H1 (cell line): ENCODE measurements around the gene CIRBP. TPM values are rescaled to one million over a fixed set of nuclear protein-coding genes. Genes with fewer than 3 reads are reported as not detected.

Source experiments
- ATF2 ChIP-seq: IDR thresholded peaks from 2 replicates; pipeline ENCODE4 v1.6.1; 2012; ENCODE audit warnings: low read length, inconsistent platforms
- JUND ChIP-seq: IDR thresholded peaks from 2 replicates; pipeline ENCODE4 v1.6.1; 2011; ENCODE audit warnings: mild to moderate bottlenecking, improper control_type of control experiment, low read length
- KDM5A ChIP-seq: fragments of 200-600 bp; IDR thresholded peaks from 2 replicates; pipeline ENCODE4 v1.7.1; 2012; ENCODE audit warnings: mild to moderate bottlenecking, low read length, inconsistent platforms, mixed read lengths
- SAP30 ChIP-seq: fragments of 300-600 bp; sonication (generic); IDR thresholded peaks from 2 replicates; pipeline ENCODE4 v1.7.1; 2012; ENCODE audit warnings: low read length, moderate library complexity, mild to moderate bottlenecking, inconsistent platforms; ENCODE audit not compliant: insufficient read depth, insufficient replicate concordance
- SIN3A ChIP-seq, 2 experiments: IDR thresholded peaks in 1 of 2; conservative IDR thresholded peaks in 1 of 2; 2 replicates each; pipeline ENCODE4 v1.6.1; 2011 to 2012; ENCODE audit warnings: low read length in 2 of 2, improper control_type of control experiment in 1 of 2, low read depth in 1 of 2, mild to moderate bottlenecking in 1 of 2
- SP1 ChIP-seq: IDR thresholded peaks from 2 replicates; pipeline ENCODE4 v1.6.1; 2011; ENCODE audit warnings: low read depth, low read length
- SP4 ChIP-seq: IDR thresholded peaks from 2 replicates; pipeline ENCODE4 v1.6.1; 2012; ENCODE audit warnings: low read length, inconsistent platforms
- polyA plus RNA-seq, 7 experiments: library from polyadenylated mRNA; depleted of rRNA in 3 of 7; stranded (reverse) in 5 of 7; unstranded in 2 of 7; fragments of >200 nt in 5 of 7; fragments of 200-250 nt in 2 of 7; gene quantifications; 1 replicate in 5 of 7; 2 replicates in 1 of 7; 4 replicates in 1 of 7; pipeline versions ENCODE4 v1.2.1 to v1.2.3, GENCODE V29; 2011 to 2013; ENCODE audit warnings: missing spikeins in 2 of 7, mixed read lengths in 2 of 7
- total RNA-seq: library from RNA; stranded (reverse); fragmentation: NEBNext Ultra II Directional; extraction: Animal tissue kit (Norgen Biotek cat#: 25700); gene quantifications from 2 replicates; pipeline ENCODE4 v1.2.1, GENCODE V29; 2021
- TF ChIP-seq, protein P1 (sequence below): fragments of 300-600 bp; sonication (generic); IDR thresholded peaks from 2 replicates; pipeline ENCODE4 v1.7.1; 2012; ENCODE audit warnings: low read length, moderate library complexity, mild to moderate bottlenecking, inconsistent platforms; ENCODE audit not compliant: insufficient replicate concordance

CIRBP gene
- total and polyA plus RNA-seq, 2 of the 8 experiments (the other 6 are each of a cell fraction or from before 2014, with no cell fraction given): 175 to 199 TPM

DNA sequence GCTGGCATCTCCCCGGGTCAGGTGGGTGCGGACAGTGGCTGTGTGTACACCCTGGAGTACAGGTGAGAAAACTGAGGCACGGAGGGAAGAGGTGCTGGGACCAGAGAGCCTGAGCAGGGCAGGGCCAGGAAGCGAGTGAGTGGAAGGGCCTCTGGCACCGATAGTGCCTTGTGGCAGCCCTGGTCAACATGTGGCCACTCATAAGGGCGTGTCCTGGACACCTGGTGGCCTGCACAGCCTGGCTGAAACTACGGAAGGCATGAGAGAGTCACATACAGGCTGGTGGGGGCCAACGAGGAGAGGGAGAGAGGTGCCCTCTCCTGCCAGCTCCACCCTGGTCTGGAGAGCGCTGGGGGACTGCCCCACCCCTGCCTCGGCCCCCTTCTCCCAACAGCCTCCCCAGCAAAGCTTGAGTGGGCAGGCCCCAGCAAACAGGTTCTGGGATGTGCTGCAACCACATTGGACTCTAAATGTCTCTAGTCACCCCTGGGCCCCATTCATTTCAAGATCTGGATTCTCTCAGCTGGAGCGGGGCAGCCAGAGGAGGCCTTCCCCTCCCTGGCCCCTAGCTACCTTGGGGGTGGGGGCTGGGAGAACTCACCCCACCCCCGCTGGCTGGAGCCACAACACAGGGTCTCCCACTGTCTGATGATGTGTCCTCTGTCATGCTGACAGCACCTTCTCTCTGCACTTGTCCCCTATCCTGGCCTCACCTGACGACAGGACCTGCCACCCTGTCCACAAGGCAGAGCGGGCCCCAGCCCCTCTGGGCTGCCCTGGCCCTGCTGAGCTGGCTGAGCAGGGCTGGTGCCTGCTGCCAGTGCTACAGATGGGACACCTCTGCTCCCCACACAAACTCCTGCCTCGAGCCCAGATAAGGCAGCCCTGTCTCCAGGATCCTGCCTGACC lies 37.1 kb upstream of the CIRBP start (continued):
- TF ChIP-seq, protein P1, sequence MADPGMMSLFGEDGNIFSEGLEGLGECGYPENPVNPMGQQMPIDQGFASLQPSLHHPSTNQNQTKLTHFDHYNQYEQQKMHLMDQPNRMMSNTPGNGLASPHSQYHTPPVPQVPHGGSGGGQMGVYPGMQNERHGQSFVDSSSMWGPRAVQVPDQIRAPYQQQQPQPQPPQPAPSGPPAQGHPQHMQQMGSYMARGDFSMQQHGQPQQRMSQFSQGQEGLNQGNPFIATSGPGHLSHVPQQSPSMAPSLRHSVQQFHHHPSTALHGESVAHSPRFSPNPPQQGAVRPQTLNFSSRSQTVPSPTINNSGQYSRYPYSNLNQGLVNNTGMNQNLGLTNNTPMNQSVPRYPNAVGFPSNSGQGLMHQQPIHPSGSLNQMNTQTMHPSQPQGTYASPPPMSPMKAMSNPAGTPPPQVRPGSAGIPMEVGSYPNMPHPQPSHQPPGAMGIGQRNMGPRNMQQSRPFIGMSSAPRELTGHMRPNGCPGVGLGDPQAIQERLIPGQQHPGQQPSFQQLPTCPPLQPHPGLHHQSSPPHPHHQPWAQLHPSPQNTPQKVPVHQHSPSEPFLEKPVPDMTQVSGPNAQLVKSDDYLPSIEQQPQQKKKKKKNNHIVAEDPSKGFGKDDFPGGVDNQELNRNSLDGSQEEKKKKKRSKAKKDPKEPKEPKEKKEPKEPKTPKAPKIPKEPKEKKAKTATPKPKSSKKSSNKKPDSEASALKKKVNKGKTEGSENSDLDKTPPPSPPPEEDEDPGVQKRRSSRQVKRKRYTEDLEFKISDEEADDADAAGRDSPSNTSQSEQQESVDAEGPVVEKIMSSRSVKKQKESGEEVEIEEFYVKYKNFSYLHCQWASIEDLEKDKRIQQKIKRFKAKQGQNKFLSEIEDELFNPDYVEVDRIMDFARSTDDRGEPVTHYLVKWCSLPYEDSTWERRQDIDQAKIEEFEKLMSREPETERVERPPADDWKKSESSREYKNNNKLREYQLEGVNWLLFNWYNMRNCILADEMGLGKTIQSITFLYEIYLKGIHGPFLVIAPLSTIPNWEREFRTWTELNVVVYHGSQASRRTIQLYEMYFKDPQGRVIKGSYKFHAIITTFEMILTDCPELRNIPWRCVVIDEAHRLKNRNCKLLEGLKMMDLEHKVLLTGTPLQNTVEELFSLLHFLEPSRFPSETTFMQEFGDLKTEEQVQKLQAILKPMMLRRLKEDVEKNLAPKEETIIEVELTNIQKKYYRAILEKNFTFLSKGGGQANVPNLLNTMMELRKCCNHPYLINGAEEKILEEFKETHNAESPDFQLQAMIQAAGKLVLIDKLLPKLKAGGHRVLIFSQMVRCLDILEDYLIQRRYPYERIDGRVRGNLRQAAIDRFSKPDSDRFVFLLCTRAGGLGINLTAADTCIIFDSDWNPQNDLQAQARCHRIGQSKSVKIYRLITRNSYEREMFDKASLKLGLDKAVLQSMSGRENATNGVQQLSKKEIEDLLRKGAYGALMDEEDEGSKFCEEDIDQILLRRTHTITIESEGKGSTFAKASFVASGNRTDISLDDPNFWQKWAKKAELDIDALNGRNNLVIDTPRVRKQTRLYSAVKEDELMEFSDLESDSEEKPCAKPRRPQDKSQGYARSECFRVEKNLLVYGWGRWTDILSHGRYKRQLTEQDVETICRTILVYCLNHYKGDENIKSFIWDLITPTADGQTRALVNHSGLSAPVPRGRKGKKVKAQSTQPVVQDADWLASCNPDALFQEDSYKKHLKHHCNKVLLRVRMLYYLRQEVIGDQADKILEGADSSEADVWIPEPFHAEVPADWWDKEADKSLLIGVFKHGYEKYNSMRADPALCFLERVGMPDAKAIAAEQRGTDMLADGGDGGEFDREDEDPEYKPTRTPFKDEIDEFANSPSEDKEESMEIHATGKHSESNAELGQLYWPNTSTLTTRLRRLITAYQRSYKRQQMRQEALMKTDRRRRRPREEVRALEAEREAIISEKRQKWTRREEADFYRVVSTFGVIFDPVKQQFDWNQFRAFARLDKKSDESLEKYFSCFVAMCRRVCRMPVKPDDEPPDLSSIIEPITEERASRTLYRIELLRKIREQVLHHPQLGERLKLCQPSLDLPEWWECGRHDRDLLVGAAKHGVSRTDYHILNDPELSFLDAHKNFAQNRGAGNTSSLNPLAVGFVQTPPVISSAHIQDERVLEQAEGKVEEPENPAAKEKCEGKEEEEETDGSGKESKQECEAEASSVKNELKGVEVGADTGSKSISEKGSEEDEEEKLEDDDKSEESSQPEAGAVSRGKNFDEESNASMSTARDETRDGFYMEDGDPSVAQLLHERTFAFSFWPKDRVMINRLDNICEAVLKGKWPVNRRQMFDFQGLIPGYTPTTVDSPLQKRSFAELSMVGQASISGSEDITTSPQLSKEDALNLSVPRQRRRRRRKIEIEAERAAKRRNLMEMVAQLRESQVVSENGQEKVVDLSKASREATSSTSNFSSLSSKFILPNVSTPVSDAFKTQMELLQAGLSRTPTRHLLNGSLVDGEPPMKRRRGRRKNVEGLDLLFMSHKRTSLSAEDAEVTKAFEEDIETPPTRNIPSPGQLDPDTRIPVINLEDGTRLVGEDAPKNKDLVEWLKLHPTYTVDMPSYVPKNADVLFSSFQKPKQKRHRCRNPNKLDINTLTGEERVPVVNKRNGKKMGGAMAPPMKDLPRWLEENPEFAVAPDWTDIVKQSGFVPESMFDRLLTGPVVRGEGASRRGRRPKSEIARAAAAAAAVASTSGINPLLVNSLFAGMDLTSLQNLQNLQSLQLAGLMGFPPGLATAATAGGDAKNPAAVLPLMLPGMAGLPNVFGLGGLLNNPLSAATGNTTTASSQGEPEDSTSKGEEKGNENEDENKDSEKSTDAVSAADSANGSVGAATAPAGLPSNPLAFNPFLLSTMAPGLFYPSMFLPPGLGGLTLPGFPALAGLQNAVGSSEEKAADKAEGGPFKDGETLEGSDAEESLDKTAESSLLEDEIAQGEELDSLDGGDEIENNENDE: no peak
- TF ChIP-seq ATF2: no peak
- TF ChIP-seq SAP30: no peak
- no peak for TF ChIP-seq JUND
- no peak for TF ChIP-seq KDM5A
- TF ChIP-seq SP1: no peak
- no peak for TF ChIP-seq SP4
- no peak for TF ChIP-seq SIN3A (conservative IDR thresholded peaks at IDR 0.05 in 1 of 2, IDR thresholded peaks at IDR 0.05 in 1 of 2; ENCODE audit: low read depth in 1 of 2, low read length in 2 of 2)
